ENCODE data around the gene DEGS2.

GRCh38 chr14:100155049-100155621 is 4.3 kb downstream of the DEGS2 start:
- TF ChIP-seq CTCF (conservative IDR thresholded peaks at IDR 0.05 in 1 of 2, IDR thresholded peaks at IDR 0.05 in 1 of 2; ENCODE audit: extremely low read depth in 1 of 2, insufficient read depth in 1 of 2, low read depth in 1 of 2, low read length in 2 of 2) (peak; percentile 70 to 77), EZH2 (IDR thresholded peaks at IDR 0.05; ENCODE audit: borderline replicate concordance, low read length) (no peak)
